Caco-2 (cell line): ENCODE measurements around the gene BLZF1. TPM values are rescaled to one million over a fixed set of nuclear protein-coding genes. Genes with fewer than 3 reads are reported as not detected.
A peak's percentile ranks its signal among the peaks of the same experiment; 100 is the strongest.

Experiments used
- BruUV-seq: library from RNA; stranded (reverse); fragments of 400-500 nt; replicated peaks from 2 replicates; lab custom pipeline; 2021; lab: Mats Ljungman, UMichigan
- CTCF ChIA-PET: fragments of 300-600 bp; sonication (Branson Sonifier 250); formaldehyde crosslinking; loops from one replicate; lab custom pipeline; 2022; ENCODE audit warnings: antibody characterized with exemption; lab: Charles Lee
- POLR2A ChIA-PET: fragments of 300-600 bp; sonication (Branson Sonifier 250); formaldehyde crosslinking; loops from one replicate; lab custom pipeline; 2022; ENCODE audit warnings: antibody characterized with exemption; lab: Charles Lee
- DNase-seq, 2 experiments: peaks; one replicate each; pipeline versions ENCODE4 v3.0.0 to v3.0.0-alpha.2; 2020 to 2022
- H3K27me3 ChIP-seq: replicated peaks from 2 replicates; pipeline ENCODE4 v1.6.0; 2011; ENCODE audit warnings: low read length; ENCODE audit not compliant: control insufficient read depth, insufficient read depth
- H3K36me3 ChIP-seq: 2 replicates; pipeline ENCODE4 v1.5.1; 2011; ENCODE audit warnings: low read length; ENCODE audit not compliant: control insufficient read depth, insufficient read depth
- H3K4me1 ChIP-seq: fragments of 250-450 bp; sonication (Bioruptor Pico); 2 replicates; pipeline ENCODE4 v1.5.1; 2020; ENCODE audit warnings: mild to moderate bottlenecking
- H3K4me3 ChIP-seq: 2 replicates; pipeline ENCODE4 v1.5.1; 2011; ENCODE audit warnings: low read depth, mild to moderate bottlenecking, control low read depth, low read length
- H3K9me3 ChIP-seq: fragments of 250-450 bp; sonication (Bioruptor Pico); 2 replicates; pipeline ENCODE4 v1.5.1; 2020; ENCODE audit warnings: mild to moderate bottlenecking, moderate library complexity
- H3K27ac Mint-ChIP-seq: one replicate; pipeline ENCODE4 v1.8.0; 2022; ENCODE audit warnings: mixed read lengths; ENCODE audit not compliant: unreplicated experiment
- H3K27me3 Mint-ChIP-seq: one replicate; pipeline ENCODE4 v1.8.0; 2022; ENCODE audit warnings: mixed read lengths; ENCODE audit not compliant: insufficient read depth, unreplicated experiment
- H3K36me3 Mint-ChIP-seq: one replicate; pipeline ENCODE4 v1.8.0; 2022; ENCODE audit warnings: mild to moderate bottlenecking, mixed read lengths; ENCODE audit not compliant: insufficient read depth, unreplicated experiment
- H3K4me1 Mint-ChIP-seq: one replicate; pipeline ENCODE4 v1.8.0; 2022; ENCODE audit warnings: low read depth, mixed read lengths; ENCODE audit not compliant: unreplicated experiment
- H3K4me3 Mint-ChIP-seq: one replicate; pipeline ENCODE4 v1.8.0; 2022; ENCODE audit warnings: mild to moderate bottlenecking, moderate library complexity, mixed read lengths; ENCODE audit not compliant: unreplicated experiment
- H3K9me3 Mint-ChIP-seq: one replicate; pipeline ENCODE4 v1.8.0; 2022; ENCODE audit warnings: mixed read lengths; ENCODE audit not compliant: unreplicated experiment
- intact Hi-C: fragments of 100-400 bp; cut with micrococcal nuclease; formaldehyde crosslinking; loops from one replicate; pipeline ENCODE4 v1.10.0; 2022; ENCODE audit not compliant: unreplicated experiment
- total RNA-seq: library from RNA; stranded (reverse); gene quantifications from 2 replicates; pipeline ENCODE4 v1.2.3, GENCODE V29; 2022
- TF ChIP-seq, protein P1 (sequence below), 2 experiments: fragments of 200-600 bp in 1 of 2; IDR thresholded peaks; 1 replicate in 1 of 2; 2 replicates in 1 of 2; pipeline versions ENCODE4 v1.5.1 to v1.8.0; 2011 to 2022; ENCODE audit warnings: antibody characterized with exemption in 1 of 2, control low read depth in 1 of 2, inconsistent platforms in 1 of 2, low read depth in 1 of 2, low read length in 1 of 2, mild to moderate bottlenecking in 1 of 2, moderate library complexity in 1 of 2; ENCODE audit not compliant: insufficient read depth in 1 of 2, severe bottlenecking in 1 of 2, unreplicated experiment in 1 of 2

Gene BLZF1
- total RNA-seq, 1 experiment from 2014 or later = 23.5 TPM

DNA sequence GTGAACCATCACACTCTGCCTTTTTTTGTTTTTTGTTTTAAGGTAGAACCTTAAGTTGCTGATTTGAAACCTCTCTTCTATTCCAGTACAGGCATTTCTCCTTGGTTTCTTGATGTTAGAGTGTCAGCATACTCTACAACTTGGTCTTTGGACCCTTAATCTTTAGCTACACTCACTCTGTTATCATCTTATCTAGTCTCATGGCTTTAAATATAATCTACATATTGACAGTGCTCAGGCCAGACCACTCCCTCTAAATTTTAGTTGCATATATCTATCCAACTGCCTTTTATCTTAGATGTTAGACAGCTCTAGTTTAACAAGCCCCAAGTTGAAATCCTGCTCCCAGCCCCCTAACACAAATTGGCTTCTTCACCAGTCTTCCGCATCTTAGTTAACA lies 22.5 kb upstream of the BLZF1 start:
- H3K36me3 Mint-ChIP-seq = peaks cover 2% of the 10 kb centered on the region
- peaks cover 34% of the 10 kb centered on the region for H3K4me1 Mint-ChIP-seq
- TF ChIP-seq, protein P1, sequence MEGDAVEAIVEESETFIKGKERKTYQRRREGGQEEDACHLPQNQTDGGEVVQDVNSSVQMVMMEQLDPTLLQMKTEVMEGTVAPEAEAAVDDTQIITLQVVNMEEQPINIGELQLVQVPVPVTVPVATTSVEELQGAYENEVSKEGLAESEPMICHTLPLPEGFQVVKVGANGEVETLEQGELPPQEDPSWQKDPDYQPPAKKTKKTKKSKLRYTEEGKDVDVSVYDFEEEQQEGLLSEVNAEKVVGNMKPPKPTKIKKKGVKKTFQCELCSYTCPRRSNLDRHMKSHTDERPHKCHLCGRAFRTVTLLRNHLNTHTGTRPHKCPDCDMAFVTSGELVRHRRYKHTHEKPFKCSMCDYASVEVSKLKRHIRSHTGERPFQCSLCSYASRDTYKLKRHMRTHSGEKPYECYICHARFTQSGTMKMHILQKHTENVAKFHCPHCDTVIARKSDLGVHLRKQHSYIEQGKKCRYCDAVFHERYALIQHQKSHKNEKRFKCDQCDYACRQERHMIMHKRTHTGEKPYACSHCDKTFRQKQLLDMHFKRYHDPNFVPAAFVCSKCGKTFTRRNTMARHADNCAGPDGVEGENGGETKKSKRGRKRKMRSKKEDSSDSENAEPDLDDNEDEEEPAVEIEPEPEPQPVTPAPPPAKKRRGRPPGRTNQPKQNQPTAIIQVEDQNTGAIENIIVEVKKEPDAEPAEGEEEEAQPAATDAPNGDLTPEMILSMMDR (IDR thresholded peaks at IDR 0.05; ENCODE audit: insufficient read depth in 1 of 2, low read depth in 1 of 2, low read length in 1 of 2, severe bottlenecking in 1 of 2, unreplicated experiment in 1 of 2) = no peak
- Histone ChIP-seq H3K9me3 (peaks cover 11% of the 10 kb centered on the region; the same call in 1 of the 2 replicates), H3K4me1 (peaks cover 30% of the 10 kb centered on the region), H3K4me3 (no peak overlapping the region), H3K27me3 (no peaks in the 10 kb centered on the region), H3K36me3 (no peaks in the 10 kb centered on the region)
- peaks cover 6% of the 10 kb centered on the region for H3K9me3 Mint-ChIP-seq
- intact Hi-C loops = loop anchor here (1.0 to 5.0 kb wide), 6 partner anchors 101 to 903 kb away; no protein-coding TSS in a partner anchor
- peak in 1 of 2 experiments; percentile 39 for DNase-seq
- H3K27me3 Mint-ChIP-seq = no peaks in the 10 kb centered on the region
- BruUV-seq = no TSS peak
- H3K27ac Mint-ChIP-seq = peak overlapping the region; percentile 18
- POLR2A ChIA-PET = no interaction called here
- peak overlapping the region; percentile 41 for H3K4me3 Mint-ChIP-seq
- CTCF ChIA-PET = interaction anchor here (0.8 to 1.1 kb wide), 4 partner anchors 22 to 742 kb away, joined by 3 to 10 read pairs (median 3); partner anchors contain the start of genes BLZF1 and NME7

DNA sequence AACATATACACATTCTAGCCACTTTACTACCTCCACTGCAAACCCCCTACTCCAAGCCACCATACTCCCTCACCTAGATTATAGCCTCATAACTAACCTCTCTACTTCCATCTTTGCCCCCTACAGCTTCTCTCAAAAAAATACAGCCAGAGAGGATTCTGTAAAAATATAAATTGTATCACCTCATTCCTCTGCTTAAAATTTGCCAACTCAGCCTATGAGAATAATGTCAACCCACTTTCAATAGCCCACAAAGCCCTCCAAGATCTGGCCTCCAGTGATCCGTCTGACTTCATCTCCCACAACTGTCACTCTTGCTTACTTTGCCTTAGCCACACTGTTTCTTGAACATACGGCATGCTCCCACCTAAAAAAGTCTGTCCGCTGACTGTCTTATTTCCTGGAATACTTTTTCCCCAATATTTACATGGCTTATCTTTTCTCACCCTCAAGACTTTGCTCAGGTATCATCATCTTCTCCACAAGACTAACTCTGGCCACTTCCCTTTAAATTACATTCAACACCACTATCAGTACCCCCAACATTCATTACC lies 21.9 kb upstream of the BLZF1 start:
- Histone ChIP-seq H3K36me3 (no peaks in the 10 kb centered on the region), H3K27me3 (no peaks in the 10 kb centered on the region), H3K4me1 (peaks cover 30% of the 10 kb centered on the region), H3K9me3 (peaks cover 10% of the 10 kb centered on the region; the same call in 1 of the 2 replicates), H3K4me3 (no peak overlapping the region)
- no peaks in the 10 kb centered on the region for H3K27me3 Mint-ChIP-seq
- no peak for DNase-seq
- no peaks in the 10 kb centered on the region for H3K36me3 Mint-ChIP-seq
- peak overlapping the region; percentile 41 for H3K4me3 Mint-ChIP-seq
- ChIA-PET POLR2A (no interaction called here), CTCF (interaction anchor here (0.9 to 1.1 kb wide), 2 partner anchors 236 to 742 kb away, joined by 3 to 10 read pairs; no protein-coding TSS in a partner anchor)
- H3K27ac Mint-ChIP-seq = peak overlapping the region; percentile 18
- BruUV-seq = no TSS peak
- intact Hi-C loops = loop anchor here (5.0 kb wide), 4 partner anchors 144 to 904 kb away; no protein-coding TSS in a partner anchor
- H3K4me1 Mint-ChIP-seq = peaks cover 34% of the 10 kb centered on the region
- peaks cover under 1% of the 10 kb centered on the region for H3K9me3 Mint-ChIP-seq
- TF ChIP-seq, protein P1 (IDR thresholded peaks at IDR 0.05; ENCODE audit: insufficient read depth in 1 of 2, low read depth in 1 of 2, low read length in 1 of 2, severe bottlenecking in 1 of 2, unreplicated experiment in 1 of 2) = no peak

DNA sequence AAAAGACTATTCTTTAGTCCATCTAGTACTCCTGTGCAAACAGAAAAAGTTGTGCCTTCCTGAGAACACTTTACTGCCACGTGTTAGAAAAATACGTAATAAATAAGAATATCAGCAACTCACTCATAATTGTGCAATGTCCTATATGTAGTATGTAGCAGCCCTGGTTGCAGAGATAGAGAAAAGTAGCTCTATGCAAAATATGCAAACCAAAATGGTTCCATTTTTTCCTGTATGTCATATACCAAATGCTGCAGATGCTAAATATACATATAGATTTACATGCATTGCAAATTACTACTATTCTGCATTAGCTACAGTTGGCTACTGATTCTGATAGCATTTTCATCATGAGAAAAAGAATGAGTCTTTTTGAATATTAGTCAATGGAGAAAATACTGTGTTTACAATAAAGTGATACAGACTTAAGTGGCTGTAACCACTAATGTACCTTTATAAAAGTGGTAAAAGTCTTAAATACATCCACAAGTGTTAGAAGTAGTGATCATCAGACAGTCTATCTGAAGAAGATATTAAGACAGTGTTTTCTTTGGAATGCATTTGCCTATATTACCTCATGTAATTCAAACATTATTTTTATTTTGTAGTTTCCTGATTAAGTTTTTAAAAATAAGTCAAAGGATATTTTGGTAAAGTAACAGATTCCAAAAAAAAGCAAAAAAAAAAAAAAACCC lies 20.2 kb upstream of the BLZF1 start:
- intact Hi-C loops = loop anchor here (1.0 to 5.0 kb wide), 7 partner anchors 146 to 1006 kb away; no protein-coding TSS in a partner anchor
- ChIA-PET CTCF (interaction anchor here (0.6 to 1.5 kb wide), 10 partner anchors 13 to 1005 kb away, joined by 3 to 41 read pairs (median 6); partner anchors contain the start of genes BLZF1 and NME7), POLR2A (interaction anchor here (1.1 kb wide), 1 partner anchor 745 kb away, joined by 3 read pairs; no protein-coding TSS in a partner anchor)
- no peaks in the 10 kb centered on the region for H3K36me3 Mint-ChIP-seq
- TF ChIP-seq, protein P1 (IDR thresholded peaks at IDR 0.05; ENCODE audit: insufficient read depth in 1 of 2, low read depth in 1 of 2, low read length in 1 of 2, severe bottlenecking in 1 of 2, unreplicated experiment in 1 of 2) = no peak
- H3K27ac Mint-ChIP-seq = no peak overlapping the region
- no peaks in the 10 kb centered on the region for H3K27me3 Mint-ChIP-seq
- Histone ChIP-seq H3K27me3 (no peaks in the 10 kb centered on the region), H3K9me3 (no peaks in the 10 kb centered on the region), H3K36me3 (no peaks in the 10 kb centered on the region), H3K4me3 (no peak overlapping the region), H3K4me1 (peaks cover 30% of the 10 kb centered on the region)
- H3K4me1 Mint-ChIP-seq = peaks cover 34% of the 10 kb centered on the region
- no peak for DNase-seq
- H3K9me3 Mint-ChIP-seq = no peaks in the 10 kb centered on the region
- BruUV-seq = no TSS peak
- H3K4me3 Mint-ChIP-seq = no peak overlapping the region
